Posterior vena cava (tissue), 2 donors: ENCODE measurements around the gene LAG3. TPM values are rescaled to one million over a fixed set of nuclear protein-coding genes. Genes with fewer than 3 reads are reported as not detected.
"Not testable (repeated sequence)": the region's sequence is repeated elsewhere in the genome, so short reads cannot be mapped to it uniquely, and the experiment has no call there.

Experiments
- DNase-seq: peaks from one replicate; pipeline ENCODE4 v3.0.0-alpha.2; 2020; ENCODE audit warnings: low spot score
- intact Hi-C, 2 donors: fragments of 100-400 bp; cut with DNase I; formaldehyde crosslinking; loops; one replicate each; pipeline versions ENCODE4 v1.14.1 to v1.14.2; 2022 to 2023
- long read RNA-seq, 2 donors: library from polyadenylated mRNA; unstranded; transcript quantifications; one replicate each; pipeline ENCODE4 v2.0.0, GENCODE V29; 2020 to 2021
- total RNA-seq, 2 donors: library from RNA; stranded (reverse); fragmentation: NEBNext Ultra II Directional; extraction: Animal tissue kit (Norgen Biotek cat#: 25700); gene quantifications; one replicate each; pipeline ENCODE4 v1.2.1, GENCODE V29; 2021
- donor health status: DM: yes; HTN: yes; CAD: no.
- donor health status: DM: yes; HTN: yes; CAD: no.

Gene LAG3
- 1 to 10 TPM in 1 of 2 donors, under 1 TPM in 1; 0.57 to 1.2 TPM for total RNA-seq
- long read RNA-seq, donor 1 = 0 reads
- long read RNA-seq, donor 2 = 0 reads

DNA sequence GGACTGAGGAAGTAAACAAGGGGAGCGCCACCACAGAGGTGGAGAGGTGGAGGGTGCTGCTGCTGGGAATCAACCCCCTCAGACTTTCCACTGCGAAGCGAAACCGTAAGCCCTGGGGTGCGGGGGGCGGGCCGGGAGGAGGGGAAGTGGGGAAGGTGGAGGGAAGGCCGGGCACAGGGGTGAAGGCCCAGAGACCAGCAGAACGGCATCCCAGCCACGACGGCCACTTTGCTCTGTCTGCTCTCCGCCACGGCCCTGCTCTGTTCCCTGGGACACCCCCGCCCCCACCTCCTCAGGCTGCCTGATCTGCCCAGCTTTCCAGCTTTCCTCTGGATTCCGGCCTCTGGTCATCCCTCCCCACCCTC is at the start of gene LAG3:
Gene LAG3 (plus strand): TSS at position 190 of the 365 bp plus-strand sequence. CDS start 333 bp downstream, outside the sequence.
- intact Hi-C loops = no loop called here
- no peak for DNase-seq

DNA sequence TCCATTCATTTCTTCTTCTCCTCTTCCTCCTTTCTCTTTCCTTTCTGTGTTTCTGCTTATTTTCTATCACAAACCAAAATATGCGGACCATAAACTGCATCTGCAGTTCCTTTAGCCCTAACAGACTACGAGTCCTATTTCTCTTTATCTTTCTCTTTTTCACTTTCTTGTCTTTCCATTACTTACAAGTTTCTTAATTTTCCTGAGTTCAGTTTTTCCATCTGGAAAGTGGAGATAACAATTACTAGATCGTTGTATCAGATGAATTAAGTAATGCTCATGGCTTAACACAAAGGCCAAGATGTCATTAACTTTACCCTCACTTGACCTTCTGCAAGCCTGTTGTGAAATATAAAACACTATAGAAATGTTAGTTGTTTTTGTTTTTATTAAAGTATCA is 49.5 kb upstream of the LAG3 start:
- DNase-seq = no peak
- intact Hi-C loops = no loop called here

DNA sequence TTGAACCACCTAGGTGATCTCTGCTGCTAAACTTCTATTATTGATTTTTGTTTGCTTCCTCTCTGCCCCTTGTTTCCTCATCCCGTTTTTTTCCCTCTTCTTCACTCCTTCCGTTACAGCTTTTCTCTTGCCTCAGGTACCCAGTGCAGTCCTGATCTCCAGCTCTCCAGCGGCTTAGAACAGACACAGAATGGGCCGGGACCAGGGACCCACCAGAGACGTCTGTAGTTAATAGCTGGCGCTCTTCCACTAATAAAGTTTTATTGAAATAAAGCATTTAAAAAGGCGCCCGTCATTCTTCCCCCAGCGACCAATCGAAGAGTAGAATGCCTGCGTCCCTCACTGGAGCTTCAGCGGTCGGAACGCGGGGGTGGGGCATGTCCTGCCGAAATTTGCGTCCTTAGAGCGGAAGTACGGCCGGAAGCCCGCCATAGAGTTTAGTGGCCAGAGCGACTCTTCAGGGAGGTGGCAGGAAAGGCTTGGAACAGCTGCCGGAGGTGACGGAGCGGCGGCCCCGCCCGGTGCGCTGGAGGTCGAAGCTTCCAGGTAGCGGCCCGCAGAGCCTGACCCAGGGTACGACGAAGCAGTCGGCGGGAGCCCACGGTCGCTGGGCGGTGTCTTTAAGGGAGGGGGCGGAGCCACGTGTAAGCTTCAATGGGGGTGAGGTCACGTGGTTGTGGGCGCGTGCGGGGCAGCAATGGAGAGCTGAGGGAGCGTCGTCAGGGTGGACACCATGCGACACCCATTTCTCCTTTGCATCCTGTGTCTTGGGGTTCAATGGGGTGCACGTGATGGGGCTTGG is 48.5 kb upstream of the LAG3 start, which contains the start of gene COPS7A:
Gene COPS7A (plus strand): TSS at position 440 of the 802 bp plus-strand sequence. CDS start 611 bp downstream, outside the sequence.
- DNase-seq = peak; percentile 100
- intact Hi-C loops = no loop called here

DNA sequence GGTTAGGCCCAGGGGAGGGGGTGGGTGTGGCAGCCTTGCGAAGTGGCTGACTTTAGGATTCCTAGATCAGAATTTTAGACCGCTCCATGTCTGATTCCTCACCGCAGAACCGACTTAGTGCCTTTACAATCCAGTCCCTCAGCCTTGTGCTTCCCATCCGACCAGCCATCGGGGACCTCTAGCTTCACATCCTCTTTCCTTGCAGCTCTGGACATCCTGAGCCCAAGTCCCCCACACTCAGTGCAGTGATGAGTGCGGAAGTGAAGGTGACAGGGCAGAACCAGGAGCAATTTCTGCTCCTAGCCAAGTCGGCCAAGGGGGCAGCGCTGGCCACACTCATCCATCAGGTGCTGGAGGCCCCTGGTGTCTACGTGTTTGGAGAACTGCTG is 47.9 kb upstream of the LAG3 start:
- intact Hi-C loops = no loop called here

DNA sequence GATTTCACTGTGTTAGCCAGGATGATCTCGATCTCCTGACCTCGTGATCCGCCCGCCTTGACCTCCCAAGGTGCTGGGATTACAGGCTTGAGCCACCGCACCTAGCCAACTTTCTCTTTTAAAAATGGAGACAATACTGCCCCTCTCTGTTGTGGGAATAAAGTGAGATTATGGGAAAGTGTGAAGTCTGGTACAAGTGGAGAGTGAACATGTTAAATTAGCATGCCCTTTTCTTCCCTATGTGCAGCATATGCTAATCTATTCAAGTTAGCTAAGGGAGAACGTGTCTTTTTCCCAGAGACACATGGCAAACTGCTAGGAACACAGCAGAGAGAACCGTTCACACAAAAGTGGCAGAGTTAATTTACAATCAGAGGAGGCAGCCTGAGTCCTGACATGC is 47.0 kb upstream of the LAG3 start:
- peak; percentile 13 for DNase-seq
- intact Hi-C loops = no loop called here

More for the DNA sequence above, 47.9 kb upstream of the LAG3 start:
- peak; percentile 79 for DNase-seq

DNA sequence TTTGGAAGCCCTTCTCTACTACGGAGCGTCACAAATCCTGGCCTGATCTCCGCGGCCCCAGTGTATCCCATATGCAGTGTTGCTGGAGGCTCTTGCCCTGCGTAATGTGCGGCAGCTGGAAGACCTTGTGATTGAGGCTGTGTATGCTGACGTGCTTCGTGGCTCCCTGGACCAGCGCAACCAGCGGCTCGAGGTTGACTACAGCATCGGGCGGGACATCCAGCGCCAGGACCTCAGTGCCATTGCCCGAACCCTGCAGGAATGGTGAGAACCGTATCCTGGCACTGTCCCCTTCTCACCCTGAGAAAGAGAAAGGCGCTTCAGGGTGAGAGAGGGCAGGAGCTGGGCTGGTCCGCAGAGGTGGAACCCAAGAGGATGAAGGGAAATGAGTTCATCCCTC is 43.1 kb upstream of the LAG3 start:
- intact Hi-C loops = no loop called here
- peak; percentile 68 for DNase-seq

DNA sequence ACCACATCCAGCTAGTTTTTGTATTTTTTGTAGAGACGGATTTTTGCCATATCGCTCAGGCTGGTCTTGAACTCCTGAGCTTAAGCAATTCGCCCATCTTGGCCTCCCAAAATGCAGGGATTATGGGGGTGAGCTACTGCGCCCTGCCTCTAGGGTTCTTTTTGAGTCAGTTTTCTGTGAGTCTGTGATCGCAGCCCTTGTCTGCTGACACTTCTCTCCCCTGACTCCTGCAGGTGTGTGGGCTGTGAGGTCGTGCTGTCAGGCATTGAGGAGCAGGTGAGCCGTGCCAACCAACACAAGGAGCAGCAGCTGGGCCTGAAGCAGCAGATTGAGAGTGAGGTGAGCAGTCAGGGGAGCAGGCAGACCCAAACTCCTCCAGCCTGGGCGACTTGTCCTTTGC is 42.2 kb upstream of the LAG3 start:
- peak; percentile 44 for DNase-seq

DNA sequence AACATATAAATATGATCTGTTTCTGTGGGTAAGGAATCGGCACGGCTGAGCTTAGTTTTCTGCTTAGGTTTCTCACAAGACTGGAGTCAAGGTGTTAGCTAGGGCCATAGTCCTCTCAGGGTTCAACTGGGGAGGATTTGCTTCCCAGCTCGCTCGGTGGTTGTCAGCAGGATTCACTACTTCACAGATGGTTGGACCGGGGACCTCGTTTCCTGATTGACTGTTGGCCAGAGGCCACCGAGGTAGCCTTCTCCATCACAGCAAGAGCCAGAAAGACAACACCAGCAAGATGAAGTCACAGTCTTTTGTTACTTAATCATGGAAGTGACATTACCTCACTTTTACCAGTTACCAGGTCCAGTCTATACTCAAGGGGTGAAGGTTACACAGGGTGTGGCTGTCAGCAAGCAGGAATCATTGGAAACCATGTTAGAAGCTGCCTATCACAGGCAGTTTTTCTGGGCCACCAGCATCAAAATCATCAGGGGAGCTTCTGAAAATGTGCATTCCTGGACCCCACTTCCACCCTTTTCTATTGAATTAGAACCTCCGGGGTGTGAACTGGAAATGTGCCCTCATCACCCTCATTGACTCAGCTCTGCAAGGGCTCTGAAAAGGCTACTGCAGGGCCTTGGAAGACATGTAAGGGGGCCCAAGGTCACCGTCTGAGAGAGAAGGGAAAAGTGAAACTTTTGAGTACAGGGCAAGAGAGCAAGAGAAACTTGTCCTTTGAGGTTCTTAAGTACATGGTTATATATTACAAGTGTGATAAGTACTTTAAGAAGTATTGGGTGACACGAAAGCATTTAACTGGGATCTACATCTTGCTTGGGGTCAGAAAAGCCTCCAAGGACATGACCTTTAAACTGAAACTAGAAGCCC is 37.6 kb upstream of the LAG3 start:
- intact Hi-C loops = loop anchor here in 1 of 2 donors (5.0 kb wide), 1 partner anchor 43 kb away; no protein-coding TSS in a partner anchor
- peak; percentile 40 for DNase-seq

More for the DNA sequence above, 42.2 kb upstream of the LAG3 start:
- intact Hi-C loops = no loop called here

DNA sequence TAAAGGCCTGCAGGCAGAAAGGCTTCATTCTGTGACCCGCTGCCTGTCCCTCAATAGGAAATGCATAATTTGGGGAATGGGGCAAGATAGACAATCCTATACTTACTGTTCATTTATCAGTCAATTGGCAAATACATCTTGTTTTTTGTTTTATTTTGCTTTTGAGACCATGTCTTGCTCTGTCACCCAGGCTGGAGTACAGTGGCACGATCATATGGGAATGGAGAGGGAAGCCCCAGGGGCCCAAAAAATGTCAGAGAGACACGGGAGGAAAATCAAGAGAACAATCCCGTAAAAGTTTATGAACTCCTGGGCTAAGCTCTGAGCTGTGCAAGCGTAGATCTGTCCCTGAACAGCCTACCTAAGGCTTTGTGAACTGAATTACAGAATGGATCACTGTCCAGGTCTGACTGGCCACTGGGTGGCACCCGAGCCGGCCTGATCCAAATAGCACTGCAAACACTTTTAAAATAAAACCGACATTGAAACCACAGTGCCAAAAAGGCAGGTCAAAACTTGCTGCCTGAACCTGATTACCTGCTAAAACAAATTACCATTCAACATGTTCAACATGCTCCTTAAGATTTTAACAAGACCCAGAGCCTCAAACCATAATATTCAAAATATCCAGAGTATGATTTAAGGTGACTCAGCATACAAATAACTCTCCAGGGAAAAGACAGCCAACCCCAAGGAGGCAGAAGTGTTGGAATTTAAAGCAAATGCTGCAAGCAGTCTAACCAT is 36.7 kb upstream of the LAG3 start:
- DNase-seq = peak; percentile 84
- intact Hi-C loops = loop anchor here in 1 of 2 donors (5.0 kb wide), 1 partner anchor 42 kb away; no protein-coding TSS in a partner anchor

DNA sequence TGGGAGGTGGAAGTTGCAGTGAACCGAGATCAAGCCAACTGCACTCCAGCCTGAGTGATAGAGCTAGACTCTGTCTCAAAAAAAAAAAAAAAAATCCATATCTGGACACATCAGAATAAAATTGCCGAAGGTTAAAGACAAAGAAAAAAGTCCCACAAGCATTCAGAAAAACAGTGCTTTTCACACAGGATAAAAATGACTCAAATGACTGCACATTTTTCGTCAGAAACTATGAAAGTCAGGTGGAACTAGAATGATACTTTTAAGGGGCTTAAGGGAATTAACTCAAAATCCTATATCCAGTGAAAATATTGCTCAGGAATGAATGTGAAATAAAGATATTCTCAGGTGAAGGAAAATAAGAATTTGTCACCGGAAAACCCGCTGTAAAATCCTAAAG is 35.6 kb upstream of the LAG3 start:
- intact Hi-C loops = loop anchor here in 1 of 2 donors (5.0 kb wide), 1 partner anchor 41 kb away; no protein-coding TSS in a partner anchor
- no peak for DNase-seq

DNA sequence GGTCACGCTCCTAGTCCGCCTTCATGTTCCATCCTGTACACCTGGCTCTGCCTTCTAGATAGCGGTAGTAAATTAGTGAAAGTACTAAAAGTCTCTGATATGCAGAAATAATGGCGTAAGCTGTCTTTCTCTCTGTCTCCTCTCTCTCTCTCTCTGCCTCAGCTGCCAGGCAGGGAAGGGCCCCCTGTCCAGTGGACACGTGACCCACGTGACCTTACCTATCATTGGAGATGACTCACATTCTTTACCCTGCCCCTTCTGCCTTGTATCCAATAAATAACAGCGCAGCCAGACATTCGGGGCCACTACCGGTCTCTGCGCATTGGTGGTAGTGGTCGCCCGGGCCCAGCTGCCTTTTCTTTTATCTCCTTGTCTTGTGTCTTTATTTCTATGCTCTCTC is 30.2 kb upstream of the LAG3 start:
- peak; percentile 64 for DNase-seq
- intact Hi-C loops = not testable (repeated sequence)

DNA sequence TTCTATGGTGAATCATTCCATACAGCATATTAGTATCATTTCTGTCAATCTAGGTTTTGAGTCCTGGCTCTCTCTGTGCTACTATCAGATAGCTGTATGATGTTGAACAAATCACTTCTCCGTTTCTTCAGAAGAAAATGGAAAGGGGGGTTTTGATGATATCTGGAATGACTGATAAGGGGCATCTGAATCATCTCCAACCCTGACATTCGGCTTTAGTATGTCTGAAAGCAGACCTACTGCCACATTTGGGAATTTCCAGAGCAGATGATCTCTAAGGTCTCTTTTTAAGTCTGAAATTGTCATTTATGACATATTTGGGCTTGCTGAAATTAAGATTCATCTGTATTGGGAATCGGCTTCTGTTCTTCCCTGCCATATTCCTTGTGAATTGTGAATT is 29.5 kb upstream of the LAG3 start:
- intact Hi-C loops = no loop called here
- no peak for DNase-seq

DNA sequence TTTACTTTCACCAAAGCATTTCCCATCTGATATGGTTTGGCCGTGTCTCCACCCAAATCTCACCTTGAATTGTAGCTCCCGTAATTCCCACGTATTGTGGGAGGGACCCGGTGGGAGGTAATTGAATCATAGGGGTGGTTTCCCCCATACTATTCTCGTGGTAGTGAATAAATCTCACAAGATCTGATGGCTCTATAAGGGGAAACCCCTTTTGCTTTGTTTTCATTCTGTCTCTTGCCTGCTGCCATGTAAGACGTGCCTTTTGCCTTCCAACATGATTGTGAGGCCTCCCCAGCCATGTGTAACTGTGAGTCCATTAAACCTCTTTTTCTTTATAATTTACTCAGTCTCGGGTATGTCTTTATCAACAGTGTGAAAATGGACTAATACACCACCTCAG is 29.0 kb upstream of the LAG3 start:
- DNase-seq, intact Hi-C loops: not testable (repeated sequence)

DNA sequence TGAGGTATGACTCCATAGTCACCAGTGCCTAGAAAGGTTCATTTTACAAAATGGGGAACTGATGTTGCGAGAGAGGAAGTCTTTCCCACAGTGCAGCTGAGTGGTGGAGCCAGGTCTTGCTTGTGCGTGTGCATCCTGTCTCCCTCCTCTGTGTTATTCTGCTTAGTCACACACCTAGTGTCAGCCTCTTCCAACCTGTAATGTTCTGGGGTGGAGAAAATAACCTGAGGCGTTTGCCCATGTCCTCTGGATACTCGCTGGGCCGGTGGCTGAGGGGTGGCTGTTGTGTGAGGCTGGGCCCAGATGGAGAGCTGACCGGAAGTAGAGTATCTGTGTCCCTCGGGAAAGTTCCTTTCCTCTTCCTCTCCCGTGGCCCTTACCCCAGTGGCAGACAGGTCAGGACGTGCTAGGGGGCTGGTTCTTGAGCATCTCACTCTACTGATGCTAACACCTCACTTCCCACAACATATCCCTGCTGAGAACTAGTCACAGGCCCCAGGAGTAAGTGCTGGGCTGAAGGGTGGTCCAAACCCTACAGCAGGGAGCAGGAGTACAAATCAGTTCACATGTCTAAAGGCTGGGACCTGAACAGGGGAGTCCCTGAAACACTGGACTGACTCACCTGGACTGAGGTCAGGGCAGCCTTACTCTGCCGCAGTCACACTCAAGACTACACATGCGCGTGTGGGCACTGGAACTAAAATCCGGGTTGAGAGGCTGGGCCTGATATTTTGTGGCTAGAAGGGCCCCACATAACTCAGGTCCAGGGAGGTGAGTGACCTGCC is 26.4 kb upstream of the LAG3 start:
- intact Hi-C loops = no loop called here
- DNase-seq = peak; percentile 72

DNA sequence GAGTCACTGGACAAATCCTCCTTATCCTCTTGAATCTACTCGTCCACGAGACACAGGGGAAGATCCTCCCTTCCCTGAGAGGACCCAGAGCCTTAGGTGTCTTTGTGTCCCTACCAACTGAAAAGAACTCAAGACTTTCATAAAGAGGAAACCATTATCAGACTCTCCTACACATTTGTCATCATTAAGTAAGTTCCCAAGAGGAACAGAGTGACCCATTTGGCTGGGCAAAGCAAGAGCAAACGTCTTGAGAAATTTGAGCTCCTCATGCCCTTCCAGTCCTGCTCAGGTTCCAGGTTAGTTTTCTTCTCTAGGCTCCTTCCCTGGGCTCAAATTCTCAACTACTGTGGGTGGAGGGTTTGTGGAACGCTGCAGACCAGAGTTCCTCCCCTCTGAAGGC is 25.1 kb upstream of the LAG3 start:
- intact Hi-C loops = no loop called here
- no peak for DNase-seq

DNA sequence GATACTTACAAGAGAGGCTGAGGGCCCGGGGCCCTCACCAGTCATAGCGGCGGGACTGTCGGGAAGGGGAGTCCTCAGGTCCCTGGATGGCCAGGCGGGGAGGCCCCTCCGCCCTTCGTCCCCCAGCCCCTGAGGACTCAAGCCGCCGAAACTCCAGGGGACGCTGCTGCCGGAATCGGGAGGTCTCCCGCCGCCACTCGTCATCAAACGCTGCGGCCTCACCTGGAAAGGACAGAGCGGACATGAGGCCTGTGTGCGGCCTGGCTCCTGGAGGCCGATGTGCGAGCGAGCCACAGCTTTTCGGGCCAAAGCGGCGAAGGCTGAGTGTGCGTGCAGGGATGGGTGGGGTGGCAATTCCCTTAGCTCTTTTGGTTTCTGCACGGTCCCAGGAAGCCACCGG is 23.6 kb upstream of the LAG3 start:
- intact Hi-C loops = no loop called here
- peak; percentile 72 for DNase-seq

DNA sequence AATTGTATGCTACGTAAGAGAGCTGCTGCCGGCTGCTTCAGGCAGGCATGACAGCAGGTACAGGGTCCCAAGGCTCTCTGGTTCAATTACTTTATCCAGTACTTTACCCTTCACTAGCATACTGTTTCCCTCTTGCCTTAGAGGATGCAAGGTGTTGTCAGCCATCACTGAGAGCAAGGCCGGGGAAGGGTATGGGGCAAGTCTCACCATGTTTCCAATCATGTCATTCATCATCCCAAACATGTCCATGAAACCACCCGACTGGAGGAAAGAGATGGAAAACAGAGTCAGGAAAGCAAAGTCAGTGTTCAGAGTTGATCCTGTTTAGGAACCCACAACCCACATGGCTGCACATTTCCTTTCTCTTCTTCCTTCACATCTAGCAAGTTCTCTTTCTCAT is 21.8 kb upstream of the LAG3 start:
- DNase-seq = no peak
- intact Hi-C loops = no loop called here

DNA sequence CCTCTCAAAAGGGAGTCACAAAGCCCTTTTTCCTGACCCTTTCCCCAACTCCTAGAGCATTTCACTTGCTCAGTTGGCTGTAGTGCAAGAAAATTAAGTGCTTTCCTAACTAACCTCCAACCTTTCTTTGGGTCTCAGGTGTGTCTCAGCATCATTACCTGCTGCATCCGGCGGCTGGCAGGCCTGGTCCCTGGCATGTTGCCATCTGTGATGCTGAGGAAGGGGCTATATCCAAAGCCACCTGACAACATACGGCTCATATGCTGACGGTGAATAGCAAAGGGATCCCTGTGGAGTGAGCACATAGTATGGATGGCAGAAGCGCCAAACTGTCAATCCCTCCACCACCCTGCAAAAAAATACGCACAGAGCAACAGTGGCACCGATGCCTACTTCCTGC is 20.6 kb upstream of the LAG3 start:
- no peak for DNase-seq
- intact Hi-C loops = loop anchor here in 1 of 2 donors (2.0 kb wide), 1 partner anchor 27 kb away; no protein-coding TSS in a partner anchor
